ENCODE results near the gene CUL4A. TPM values are rescaled to one million over a fixed set of nuclear protein-coding genes. Genes with fewer than 3 reads are reported as not detected.

Gene CUL4A
- total RNA-seq, 1 donor from 2014 or later = 83.8 TPM

GRCh38 chr13:113184568-113185440 is 24.6 kb upstream of the CUL4A start:
- intact Hi-C loops (cut with micrococcal nuclease) = no loop called here
- Mint-ChIP-seq H3K4me3 (ENCODE audit: low read depth) (no peak overlapping the region), H3K27me3 (ENCODE audit: low read depth) (no peaks in the 10 kb centered on the region), H3K27ac (no peak overlapping the region), H3K9me3 (no peaks in the 10 kb centered on the region), H3K36me3 (ENCODE audit: low read depth) (peaks cover 74% of the 10 kb centered on the region), H3K4me1 (ENCODE audit: low read depth) (peaks cover 20% of the 10 kb centered on the region)
- no peak for DNase-seq (ENCODE audit: low spot score)

- H3K27ac Mint-ChIP-seq = no peak overlapping the region
- H3K36me3 Mint-ChIP-seq (ENCODE audit: low read depth) = peaks cover 69% of the 10 kb centered on the region
- DNase-seq (ENCODE audit: low spot score) = no peak
- peaks cover 20% of the 10 kb centered on the region for H3K4me1 Mint-ChIP-seq (ENCODE audit: low read depth)
- intact Hi-C loops (cut with micrococcal nuclease) = no loop called here
- no peaks in the 10 kb centered on the region for H3K9me3 Mint-ChIP-seq
- no peak overlapping the region for H3K4me3 Mint-ChIP-seq (ENCODE audit: low read depth)
- H3K27me3 Mint-ChIP-seq (ENCODE audit: low read depth) = no peaks in the 10 kb centered on the region
Observed at GRCh38 chr13:113186061-113186900, 23.1 kb upstream of the CUL4A start.

- Mint-ChIP-seq H3K27ac (peak overlapping the region; percentile 24), H3K27me3 (ENCODE audit: low read depth) (no peaks in the 10 kb centered on the region), H3K9me3 (no peaks in the 10 kb centered on the region), H3K36me3 (ENCODE audit: low read depth) (peaks cover 61% of the 10 kb centered on the region), H3K4me1 (ENCODE audit: low read depth) (peaks cover 20% of the 10 kb centered on the region), H3K4me3 (ENCODE audit: low read depth) (no peak overlapping the region)
- intact Hi-C loops (cut with micrococcal nuclease) = no loop called here
- no peak for DNase-seq (ENCODE audit: low spot score)
Observed at GRCh38 chr13:113187263-113187669, 22.1 kb upstream of the CUL4A start.

GRCh38 chr13:113187883-113188665 is 21.3 kb upstream of the CUL4A start:
- H3K9me3 Mint-ChIP-seq = no peaks in the 10 kb centered on the region
- peaks cover 64% of the 10 kb centered on the region for H3K36me3 Mint-ChIP-seq (ENCODE audit: low read depth)
- DNase-seq (ENCODE audit: low spot score) = no peak
- H3K4me1 Mint-ChIP-seq (ENCODE audit: low read depth) = peaks cover 20% of the 10 kb centered on the region
- H3K4me3 Mint-ChIP-seq (ENCODE audit: low read depth) = no peak overlapping the region
- H3K27me3 Mint-ChIP-seq (ENCODE audit: low read depth) = no peaks in the 10 kb centered on the region
- intact Hi-C loops (cut with micrococcal nuclease) = no loop called here
- peak overlapping the region; percentile 5 for H3K27ac Mint-ChIP-seq

GRCh38 chr13:113190181-113190580 is 19.2 kb upstream of the CUL4A start:
- intact Hi-C loops (cut with micrococcal nuclease) = no loop called here
- no peaks in the 10 kb centered on the region for H3K27me3 Mint-ChIP-seq (ENCODE audit: low read depth)
- no peak for DNase-seq (ENCODE audit: low spot score)
- H3K4me1 Mint-ChIP-seq (ENCODE audit: low read depth) = peaks cover 16% of the 10 kb centered on the region
- H3K4me3 Mint-ChIP-seq (ENCODE audit: low read depth) = no peak overlapping the region
- no peaks in the 10 kb centered on the region for H3K9me3 Mint-ChIP-seq
- H3K27ac Mint-ChIP-seq = no peak overlapping the region
- H3K36me3 Mint-ChIP-seq (ENCODE audit: low read depth) = peaks cover 67% of the 10 kb centered on the region

- Mint-ChIP-seq H3K4me3 (ENCODE audit: low read depth) (no peak overlapping the region), H3K36me3 (ENCODE audit: low read depth) (peaks cover 71% of the 10 kb centered on the region), H3K27me3 (ENCODE audit: low read depth) (no peaks in the 10 kb centered on the region), H3K27ac (no peak overlapping the region), H3K4me1 (ENCODE audit: low read depth) (peaks cover 5% of the 10 kb centered on the region), H3K9me3 (no peaks in the 10 kb centered on the region)
- DNase-seq (ENCODE audit: low spot score) = no peak
- intact Hi-C loops (cut with micrococcal nuclease) = no loop called here
Observed at GRCh38 chr13:113192279-113192678, 17.1 kb upstream of the CUL4A start.

- Mint-ChIP-seq H3K36me3 (ENCODE audit: low read depth) (peaks cover 71% of the 10 kb centered on the region), H3K4me3 (ENCODE audit: low read depth) (no peak overlapping the region), H3K27me3 (ENCODE audit: low read depth) (no peaks in the 10 kb centered on the region), H3K27ac (no peak overlapping the region), H3K9me3 (no peaks in the 10 kb centered on the region), H3K4me1 (ENCODE audit: low read depth) (no peaks in the 10 kb centered on the region)
- intact Hi-C loops (cut with micrococcal nuclease) = no loop called here
- DNase-seq (ENCODE audit: low spot score) = no peak
Observed at GRCh38 chr13:113192902-113193301, 16.5 kb upstream of the CUL4A start.

GRCh38 chr13:113195360-113195759 is 14.1 kb upstream of the CUL4A start:
- Mint-ChIP-seq H3K36me3 (ENCODE audit: low read depth) (peaks cover 69% of the 10 kb centered on the region), H3K4me1 (ENCODE audit: low read depth) (no peaks in the 10 kb centered on the region), H3K4me3 (ENCODE audit: low read depth) (no peak overlapping the region), H3K27me3 (ENCODE audit: low read depth) (no peaks in the 10 kb centered on the region), H3K9me3 (no peaks in the 10 kb centered on the region), H3K27ac (no peak overlapping the region)
- intact Hi-C loops (cut with micrococcal nuclease) = no loop called here
- DNase-seq (ENCODE audit: low spot score) = no peak

- Mint-ChIP-seq H3K27me3 (ENCODE audit: low read depth) (no peaks in the 10 kb centered on the region), H3K36me3 (ENCODE audit: low read depth) (peaks cover 65% of the 10 kb centered on the region)
Observed at GRCh38 chr13:113196970-113197737, 12.3 kb upstream of the CUL4A start.

GRCh38 chr13:113201815-113202214 is 7.6 kb upstream of the CUL4A start:
- Mint-ChIP-seq H3K9me3 (no peaks in the 10 kb centered on the region), H3K4me1 (ENCODE audit: low read depth) (peaks cover 33% of the 10 kb centered on the region)
- intact Hi-C loops (cut with micrococcal nuclease) = no loop called here

More at GRCh38 chr13:113196970-113197737, 12.3 kb upstream of the CUL4A start:
- peaks cover 6% of the 10 kb centered on the region for H3K4me1 Mint-ChIP-seq (ENCODE audit: low read depth)
- H3K27ac Mint-ChIP-seq = no peak overlapping the region
- intact Hi-C loops (cut with micrococcal nuclease) = no loop called here
- DNase-seq (ENCODE audit: low spot score) = no peak
- H3K4me3 Mint-ChIP-seq (ENCODE audit: low read depth) = no peak overlapping the region
- no peaks in the 10 kb centered on the region for H3K9me3 Mint-ChIP-seq

GRCh38 chr13:113202912-113203311 is 6.5 kb upstream of the CUL4A start:
- Mint-ChIP-seq H3K27me3 (ENCODE audit: low read depth) (no peaks in the 10 kb centered on the region), H3K36me3 (ENCODE audit: low read depth) (peaks cover 56% of the 10 kb centered on the region), H3K9me3 (no peaks in the 10 kb centered on the region), H3K4me1 (ENCODE audit: low read depth) (peaks cover 41% of the 10 kb centered on the region), H3K27ac (no peak overlapping the region), H3K4me3 (ENCODE audit: low read depth) (no peak overlapping the region)
- intact Hi-C loops (cut with micrococcal nuclease) = no loop called here
- no peak for DNase-seq (ENCODE audit: low spot score)

More at GRCh38 chr13:113201815-113202214, 7.6 kb upstream of the CUL4A start:
- Mint-ChIP-seq H3K36me3 (ENCODE audit: low read depth) (peaks cover 59% of the 10 kb centered on the region), H3K4me3 (ENCODE audit: low read depth) (no peak overlapping the region), H3K27ac (no peak overlapping the region), H3K27me3 (ENCODE audit: low read depth) (no peaks in the 10 kb centered on the region)
- DNase-seq (ENCODE audit: low spot score) = no peak

Data from activated T-helper 2 cell treated with anti-CD3 and anti-CD28 coated beads, Interferon-gamma antibody, Interleukin-2, Interleukin-4, amounts not matched to agents 10 μg/mL and 5 μg/mL and 100 μg/mL, durations not matched to agents 14 hours and 24 hours and 36 hours (primary cell).